IPS DF 19.7 (cell line): ENCODE measurements around the gene PKP4.

Experiments used
- DNase-seq: peaks from one replicate; pipeline ENCODE4 v3.0.0-alpha.2; 2013; ENCODE audit warnings: low read depth, low spot score

PKP4 gene

DNA sequence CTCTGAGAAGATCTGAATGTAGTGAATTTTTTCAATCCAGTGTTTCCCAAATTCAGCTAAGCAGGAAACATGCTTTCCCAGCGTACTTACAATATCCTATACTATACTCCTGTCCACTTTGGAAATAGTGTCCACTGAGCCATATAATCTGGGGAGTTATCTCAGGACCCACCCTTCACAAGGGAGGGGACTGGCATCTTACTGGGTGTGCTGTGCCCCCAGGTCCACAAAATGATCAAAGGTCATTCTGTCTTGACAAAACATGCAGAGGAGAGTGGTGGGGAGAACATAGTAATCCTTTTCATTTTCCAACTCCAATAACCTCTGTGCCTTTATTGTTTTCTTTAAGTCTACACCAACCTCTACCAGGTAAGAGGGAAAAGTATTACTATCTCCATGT is 258.6 kb downstream of the PKP4 start:
- no peak for DNase-seq

DNA sequence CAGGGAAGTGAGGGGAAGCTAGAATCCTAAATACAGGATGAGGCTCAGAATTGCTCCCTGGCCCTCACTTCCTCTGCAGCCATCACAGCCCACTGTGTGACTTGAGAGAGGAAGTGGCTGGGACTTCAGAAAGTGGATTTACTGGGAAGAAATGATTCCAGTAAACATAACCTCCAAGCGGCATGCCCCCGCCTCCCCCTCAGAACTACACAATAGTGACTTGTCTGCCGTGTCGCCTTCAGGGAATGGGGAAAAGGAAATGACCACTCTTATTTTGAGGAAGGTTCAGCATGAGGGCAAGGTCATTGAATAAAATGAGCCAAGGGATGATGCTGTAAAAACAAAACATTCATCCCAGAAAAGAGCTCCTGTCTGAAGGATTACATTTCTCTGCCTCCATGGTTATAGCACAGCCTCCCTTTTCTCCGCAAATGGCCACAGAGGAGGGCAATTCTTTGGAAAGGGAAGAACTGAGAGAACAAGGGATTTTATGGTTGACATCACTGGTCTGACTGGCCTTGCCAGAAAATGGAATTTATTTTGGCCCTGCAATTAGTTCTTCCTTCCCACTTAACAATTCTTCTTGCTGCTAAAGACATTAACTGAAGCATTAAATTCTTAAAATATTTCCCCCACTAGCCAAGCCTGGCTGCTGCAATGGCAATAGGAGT is 259.5 kb downstream of the PKP4 start:
- no peak for DNase-seq

DNA sequence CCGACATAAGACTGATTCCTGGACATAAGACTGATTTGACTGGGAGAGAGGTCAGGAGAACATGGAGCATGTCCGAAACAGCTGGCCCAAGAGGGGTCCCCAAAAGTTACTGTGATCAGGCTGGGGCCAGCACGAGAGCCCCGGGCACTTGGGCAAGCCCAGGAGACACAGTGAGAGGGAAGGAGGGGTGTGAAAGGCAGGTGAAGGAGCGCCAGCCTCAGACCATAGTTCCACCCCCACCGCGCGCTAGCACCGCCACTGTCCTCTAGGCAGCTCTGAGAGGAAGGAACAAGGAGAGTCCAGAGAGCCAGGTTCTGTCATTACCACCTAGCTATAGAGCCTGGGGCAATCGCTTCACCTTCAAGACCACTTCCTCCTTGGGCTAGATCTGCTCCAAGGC is 260.2 kb downstream of the PKP4 start:
- DNase-seq, result no peak

GRCh38 chr2:158717366-158718195 is 260.8 kb downstream of the PKP4 start:
- DNase-seq, result no peak

- DNase-seq, result no peak
Measured at GRCh38 chr2:158718196-158718585, 261.4 kb downstream of the PKP4 start.

GRCh38 chr2:158718851-158719250 is 262.1 kb downstream of the PKP4 start:
- DNase-seq, result no peak

GRCh38 chr2:158719403-158719802 is 262.7 kb downstream of the PKP4 start:
- no peak for DNase-seq

GRCh38 chr2:158722266-158723105 is 265.7 kb downstream of the PKP4 start:
- DNase-seq, result no peak

DNA sequence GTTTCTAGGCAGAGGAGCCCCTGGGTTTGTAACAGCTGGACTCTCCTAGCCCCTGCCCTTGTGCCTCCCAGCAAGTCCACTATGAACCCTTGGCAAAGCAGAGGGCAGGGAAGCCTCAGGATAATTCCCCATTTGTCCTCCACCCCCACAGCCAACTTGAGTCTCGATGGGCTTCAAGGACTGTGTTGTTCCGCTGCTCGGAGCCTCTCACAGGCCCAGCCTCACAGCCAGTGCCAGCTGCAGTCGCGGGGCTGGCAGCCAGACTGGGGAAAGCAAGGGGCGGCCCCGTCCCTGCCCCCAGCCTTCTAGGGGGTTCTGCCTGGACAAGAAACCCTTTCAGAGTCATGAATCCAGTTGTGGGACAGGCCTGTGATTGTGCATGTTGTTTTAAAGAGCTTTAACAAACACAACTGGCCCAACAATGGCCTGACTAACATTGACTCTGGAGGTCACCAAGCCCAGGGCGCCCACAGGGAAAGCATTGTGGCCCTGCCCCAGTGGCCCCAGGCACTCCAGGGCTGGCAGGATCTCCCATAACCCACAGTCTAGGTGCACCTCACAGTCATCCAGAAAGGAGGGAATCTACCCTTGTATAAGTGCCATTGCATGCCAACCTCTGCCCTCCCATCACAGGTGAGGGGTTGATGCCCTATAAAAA is 266.6 kb downstream of the PKP4 start:
- DNase-seq, result no peak

- DNase-seq, result peak; percentile 28
Measured at GRCh38 chr2:158723921-158724802, 267.4 kb downstream of the PKP4 start.

DNA sequence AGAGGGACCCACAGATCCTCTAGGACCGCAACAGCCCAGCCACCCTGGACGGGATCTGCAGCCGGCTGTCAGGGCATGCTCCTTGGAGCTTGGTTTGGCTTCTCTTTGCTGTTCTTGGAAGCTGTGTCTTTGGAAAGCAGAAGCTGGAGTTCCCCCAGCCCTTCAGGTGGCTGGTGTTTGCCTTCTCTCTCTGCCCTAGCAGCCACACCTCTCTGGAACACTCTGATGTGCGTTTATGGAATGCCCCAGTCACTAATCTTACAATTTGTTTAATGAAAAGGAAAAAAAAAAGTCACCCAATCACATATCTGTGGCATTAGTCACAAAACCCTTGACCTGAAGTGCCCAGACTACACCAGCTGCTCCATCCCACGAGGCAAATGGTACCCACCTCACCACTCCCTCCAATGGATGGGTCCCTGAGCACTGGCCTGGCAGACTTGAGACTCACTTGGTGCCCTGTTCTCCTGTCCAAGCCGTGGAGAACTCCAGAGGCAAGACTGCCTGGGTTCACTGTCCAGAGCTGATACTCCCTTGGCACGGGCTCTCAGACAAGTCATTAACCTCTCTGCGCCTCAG is 268.1 kb downstream of the PKP4 start:
- DNase-seq, result no peak

GRCh38 chr2:158725441-158725891 is 268.7 kb downstream of the PKP4 start:
- peak; percentile 7 for DNase-seq

DNA sequence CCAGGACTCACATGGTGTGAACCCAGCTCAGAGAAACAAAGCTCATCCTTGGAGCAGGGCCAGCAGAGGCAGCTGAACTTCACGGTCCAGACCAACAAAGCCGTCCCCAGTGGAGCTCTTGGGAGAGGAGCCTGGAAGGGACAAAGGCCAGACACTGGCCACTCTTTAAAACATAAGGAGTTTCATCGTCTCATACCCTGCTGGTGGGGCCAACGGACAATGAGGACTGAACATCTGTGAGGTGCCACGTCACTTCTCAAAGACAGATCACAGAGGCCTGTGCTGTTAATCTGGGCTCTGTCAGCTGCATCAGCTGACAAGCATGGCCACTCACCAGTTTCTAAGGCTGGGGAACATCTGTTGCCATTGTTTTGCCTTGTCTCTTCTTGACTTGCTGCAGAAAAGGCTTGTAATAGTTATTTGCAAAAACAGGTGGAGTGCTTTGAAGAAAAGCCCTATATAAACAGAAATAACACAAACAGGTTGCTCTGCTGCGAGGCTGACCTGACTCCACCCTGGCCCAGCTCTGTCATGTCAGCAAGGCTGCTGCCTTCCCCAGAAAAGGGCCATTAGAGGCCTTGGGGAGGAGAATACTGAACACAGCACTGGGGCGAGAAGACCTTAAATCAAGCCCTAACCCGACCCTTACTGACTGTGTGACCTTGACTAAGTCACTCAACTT is 270.3 kb downstream of the PKP4 start:
- DNase-seq, result no peak

- DNase-seq, result no peak
Measured at GRCh38 chr2:158728422-158728821, 271.7 kb downstream of the PKP4 start.

DNA sequence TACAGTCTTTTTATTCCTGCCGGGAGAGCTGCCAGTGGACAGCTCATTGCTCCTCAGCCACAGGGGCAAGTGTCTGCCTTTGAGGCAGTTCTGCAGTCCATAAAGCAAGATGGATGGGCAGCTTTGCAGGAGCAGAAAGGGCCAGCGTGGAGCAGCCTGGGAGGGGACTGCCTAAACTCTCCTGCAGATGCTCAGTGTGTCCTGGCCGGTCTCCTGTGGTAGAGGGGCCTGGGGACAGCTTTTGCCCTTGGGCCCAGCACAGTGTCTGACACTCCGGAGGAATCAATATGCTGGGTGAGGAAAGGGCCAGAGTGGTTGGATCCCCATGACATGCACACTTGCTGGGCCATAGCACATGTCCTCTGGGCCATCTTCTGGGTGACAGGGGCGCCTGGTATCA is 272.7 kb downstream of the PKP4 start:
- DNase-seq, result no peak

DNA sequence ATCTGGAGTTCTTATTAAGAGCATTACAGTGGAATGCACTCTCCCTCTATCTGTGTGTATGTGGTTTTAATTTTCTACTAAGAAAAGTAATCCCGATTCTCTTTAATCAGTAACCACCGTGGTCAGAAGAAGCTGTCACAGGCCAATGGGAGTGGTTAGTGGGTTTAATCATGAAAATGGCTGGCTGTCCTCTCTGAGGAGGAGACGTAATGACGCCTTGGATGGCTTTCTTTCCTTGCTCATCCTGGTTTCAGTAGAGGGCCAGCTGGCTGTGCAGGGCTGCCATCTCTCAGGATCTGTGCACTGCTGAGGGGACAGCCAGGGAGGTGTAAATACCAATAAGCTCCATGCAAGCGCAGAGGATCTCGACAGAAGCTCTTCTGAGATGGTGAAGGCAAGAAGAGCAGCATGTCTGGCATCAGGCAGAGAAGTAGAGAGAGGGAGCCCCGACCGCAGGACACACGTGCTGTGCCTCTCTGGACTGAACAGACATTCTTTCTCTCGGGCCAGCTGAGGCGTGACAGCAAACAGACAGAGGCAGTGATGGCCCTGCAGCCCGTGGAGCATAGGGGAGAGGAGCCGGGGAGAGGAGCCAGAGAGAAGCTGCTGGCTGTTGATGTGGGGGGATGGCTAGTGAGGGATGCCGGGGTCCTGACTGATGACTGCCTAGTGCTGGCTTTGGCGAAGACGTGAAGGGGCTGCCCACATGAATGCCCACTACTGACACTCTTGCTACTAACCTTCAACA is 273.3 kb downstream of the PKP4 start:
- no peak for DNase-seq

DNA sequence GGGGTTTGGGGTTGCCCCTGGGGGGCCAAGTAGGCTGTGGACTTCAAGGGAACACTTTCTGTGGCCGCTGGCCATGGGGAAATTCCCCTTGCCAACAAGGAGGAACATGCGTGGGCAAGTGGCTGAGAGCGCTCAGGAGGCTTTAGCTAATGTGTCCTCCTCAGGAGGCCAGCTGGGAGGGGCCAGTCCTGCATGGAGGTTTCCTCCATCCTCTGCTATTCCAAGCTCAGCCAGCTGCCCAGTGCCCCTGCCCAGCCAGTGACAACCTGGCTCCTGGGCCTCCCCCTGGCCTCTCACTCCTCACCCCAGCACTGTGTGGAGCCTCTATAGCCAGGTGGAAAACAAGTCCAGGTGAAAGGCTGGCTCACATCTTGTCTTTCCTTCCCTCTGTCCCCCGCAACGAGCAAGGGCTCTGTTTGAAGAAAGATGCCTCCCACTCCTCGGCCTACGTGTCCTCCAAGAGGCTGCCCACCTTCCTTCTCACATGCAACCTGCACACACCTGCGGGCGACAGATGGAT is 273.9 kb downstream of the PKP4 start:
- no peak for DNase-seq

DNA sequence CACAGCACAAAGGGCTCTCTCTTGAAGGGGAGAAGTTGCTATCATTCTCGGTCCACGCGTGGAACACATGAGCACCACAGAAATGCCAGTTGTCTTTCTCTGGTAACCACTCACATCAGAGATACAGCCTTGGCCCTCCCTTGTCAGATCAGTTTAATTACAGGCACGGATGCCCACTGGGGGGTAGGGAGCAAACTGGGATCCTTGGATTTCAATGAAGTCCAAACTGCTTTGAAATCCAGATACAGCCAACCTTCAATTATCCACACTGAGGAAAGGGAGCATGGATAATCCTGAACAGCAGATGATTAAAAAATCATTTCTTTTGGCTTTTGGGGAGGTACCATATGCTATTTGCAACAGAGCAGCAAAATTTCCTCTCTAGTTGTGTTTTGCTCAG is 274.6 kb downstream of the PKP4 start:
- DNase-seq, result no peak
